Activated CD8-positive, alpha-beta T cell treated with anti-CD3 and anti-CD28 coated beads for 36 hours (primary cell): ENCODE data around the gene NOL4L. TPM values are rescaled to one million over a fixed set of nuclear protein-coding genes. Genes with fewer than 3 reads are reported as not detected.

ENCODE experiments used
- ATAC-seq: fragments of 200-7000 bp; cut with Tn5 transposase; one replicate; pipeline ENCODE4 v1.10.0; 2021; ENCODE audit warnings: mild to moderate bottlenecking, moderate library complexity
- CTCF ChIA-PET: fragments of 350-600 bp; sonication (Branson Sonifier 250); formaldehyde crosslinking; loops from one replicate; lab custom pipeline; 2021; ENCODE audit warnings: antibody characterized with exemption; lab: Charles Lee
- POLR2A ChIA-PET: fragments of 350-600 bp; sonication (Branson Sonifier 250); formaldehyde crosslinking; loops from one replicate; lab custom pipeline; 2021; ENCODE audit warnings: antibody characterized with exemption; lab: Charles Lee
- DNase-seq: peaks from one replicate; pipeline ENCODE4 v3.0.0-alpha.2; 2020
- H3K27ac Mint-ChIP-seq: one replicate; pipeline ENCODE4 v1.8.0; 2021; ENCODE audit warnings: mild to moderate bottlenecking, mixed read lengths
- H3K27me3 Mint-ChIP-seq: one replicate; pipeline ENCODE4 v1.8.0; 2021; ENCODE audit warnings: mixed read lengths
- H3K36me3 Mint-ChIP-seq: one replicate; pipeline ENCODE4 v1.8.0; 2021; ENCODE audit warnings: low read depth, mixed read lengths
- H3K4me1 Mint-ChIP-seq: one replicate; pipeline ENCODE4 v1.8.0; 2021; ENCODE audit warnings: low read depth, mixed read lengths
- H3K4me3 Mint-ChIP-seq: one replicate; pipeline ENCODE4 v1.8.0; 2021; ENCODE audit warnings: mild to moderate bottlenecking, moderate library complexity, mixed read lengths
- H3K9me3 Mint-ChIP-seq: one replicate; pipeline ENCODE4 v1.8.0; 2021; ENCODE audit warnings: mixed read lengths
- intact Hi-C: fragments of 100-400 bp; cut with micrococcal nuclease; formaldehyde crosslinking; loops from one replicate; pipeline ENCODE4 v1.10.0; 2022
- total RNA-seq, 2 experiments: library from RNA; stranded (reverse); gene quantifications; one replicate each; pipeline ENCODE4 v1.2.3, GENCODE V29; 2021
- TF ChIP-seq, protein P1 (sequence below): fragments of 200-600 bp; IDR thresholded peaks from one replicate; pipeline ENCODE4 v1.8.0; 2022; ENCODE audit warnings: antibody characterized with exemption, mild to moderate bottlenecking

The NOL4L gene
- total RNA-seq, 2 experiments from 2014 or later = 23.3 to 23.9 TPM

DNA sequence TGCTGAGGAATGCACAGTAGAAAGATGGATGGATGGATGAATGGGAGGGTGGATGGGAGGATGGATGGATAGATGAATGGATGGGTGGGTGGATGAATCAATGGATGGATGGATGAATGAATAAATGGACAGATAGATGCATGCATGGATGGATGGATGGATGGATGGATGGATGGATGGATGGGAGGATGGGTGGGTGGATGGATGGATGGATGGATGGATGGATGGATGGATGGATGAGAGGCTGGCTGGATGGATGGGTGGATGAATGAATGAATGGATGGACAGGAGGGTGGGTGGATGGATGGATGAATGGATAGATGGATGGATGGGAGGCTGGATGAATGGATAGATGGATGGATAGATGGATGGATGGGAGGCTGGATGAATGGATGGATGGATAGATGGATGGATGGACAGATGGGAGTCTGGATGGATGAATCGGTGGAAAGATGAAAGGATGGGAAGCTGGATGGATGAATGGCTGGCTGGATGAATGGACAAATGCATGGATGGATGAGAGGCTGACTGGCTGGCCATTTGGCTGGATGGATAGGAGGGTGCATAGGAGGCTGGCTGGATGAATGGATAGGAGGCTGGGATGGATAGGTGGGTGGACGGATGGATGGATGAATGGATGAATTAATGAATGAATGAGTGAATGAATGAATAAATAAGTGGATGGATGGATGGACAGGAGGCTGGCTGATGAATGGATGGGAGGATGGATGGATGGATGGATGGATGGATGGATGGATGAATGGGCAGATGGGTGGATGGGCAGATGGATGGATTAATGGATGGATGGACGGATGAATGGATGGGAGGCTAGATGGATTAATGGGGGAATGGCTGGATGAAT is 28.3 kb upstream of the NOL4L start:
- ATAC-seq (no peak), DNase-seq (no peak)
- Mint-ChIP-seq H3K27ac (no peak overlapping the region), H3K27me3 (no peaks in the 10 kb centered on the region), H3K4me3 (no peak overlapping the region), H3K36me3 (no peaks in the 10 kb centered on the region), H3K4me1 (peaks cover 2% of the 10 kb centered on the region), H3K9me3 (no peaks in the 10 kb centered on the region)
- POLR2A ChIA-PET = no interaction called here
- intact Hi-C loops = no loop called here
- CTCF ChIA-PET = no interaction called here
- TF ChIP-seq, protein P1, sequence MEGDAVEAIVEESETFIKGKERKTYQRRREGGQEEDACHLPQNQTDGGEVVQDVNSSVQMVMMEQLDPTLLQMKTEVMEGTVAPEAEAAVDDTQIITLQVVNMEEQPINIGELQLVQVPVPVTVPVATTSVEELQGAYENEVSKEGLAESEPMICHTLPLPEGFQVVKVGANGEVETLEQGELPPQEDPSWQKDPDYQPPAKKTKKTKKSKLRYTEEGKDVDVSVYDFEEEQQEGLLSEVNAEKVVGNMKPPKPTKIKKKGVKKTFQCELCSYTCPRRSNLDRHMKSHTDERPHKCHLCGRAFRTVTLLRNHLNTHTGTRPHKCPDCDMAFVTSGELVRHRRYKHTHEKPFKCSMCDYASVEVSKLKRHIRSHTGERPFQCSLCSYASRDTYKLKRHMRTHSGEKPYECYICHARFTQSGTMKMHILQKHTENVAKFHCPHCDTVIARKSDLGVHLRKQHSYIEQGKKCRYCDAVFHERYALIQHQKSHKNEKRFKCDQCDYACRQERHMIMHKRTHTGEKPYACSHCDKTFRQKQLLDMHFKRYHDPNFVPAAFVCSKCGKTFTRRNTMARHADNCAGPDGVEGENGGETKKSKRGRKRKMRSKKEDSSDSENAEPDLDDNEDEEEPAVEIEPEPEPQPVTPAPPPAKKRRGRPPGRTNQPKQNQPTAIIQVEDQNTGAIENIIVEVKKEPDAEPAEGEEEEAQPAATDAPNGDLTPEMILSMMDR = no peak

DNA sequence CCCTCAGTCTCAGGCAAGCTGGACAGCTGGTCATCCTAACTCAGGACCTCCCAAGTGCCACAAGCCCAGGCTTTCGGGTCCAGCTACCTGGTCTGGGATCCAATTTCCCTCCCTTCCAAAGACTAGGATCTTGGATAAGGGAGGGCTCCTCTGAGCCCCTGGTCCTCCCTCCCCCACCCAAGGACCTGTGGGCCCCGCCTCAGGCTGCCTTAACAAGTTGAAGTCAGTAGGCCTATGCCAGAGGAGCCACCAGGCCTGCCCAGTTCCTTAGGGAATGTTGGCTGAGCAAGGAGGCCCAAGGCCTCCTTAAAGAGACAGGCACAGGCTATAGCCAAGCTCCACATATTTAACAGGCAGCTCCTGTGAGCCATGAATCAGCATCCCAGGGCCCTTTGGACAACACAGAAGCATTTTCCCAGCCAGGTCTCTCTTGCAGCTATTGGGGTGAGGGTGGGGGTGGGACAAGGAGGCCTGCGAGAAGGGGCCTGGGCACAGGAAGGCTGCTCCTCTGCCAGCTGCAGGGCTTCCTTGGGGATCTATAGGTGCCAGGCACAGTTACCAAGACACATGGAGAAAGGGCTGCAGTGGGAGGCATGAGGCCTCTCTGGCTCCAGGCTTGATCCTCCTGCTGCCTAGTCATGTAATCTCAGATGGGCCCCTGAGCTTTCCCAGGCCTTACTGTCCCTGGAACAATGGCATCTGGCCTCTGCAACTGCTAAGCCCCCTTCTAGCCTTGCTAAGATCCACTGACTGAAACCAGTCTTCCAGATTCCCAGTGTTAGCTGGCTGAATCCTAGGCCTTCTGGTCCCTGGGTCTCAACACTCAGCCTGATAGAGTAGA is 27.4 kb upstream of the NOL4L start:
- DNase-seq (no peak), ATAC-seq (no peak)
- Mint-ChIP-seq H3K9me3 (no peaks in the 10 kb centered on the region), H3K27me3 (no peaks in the 10 kb centered on the region), H3K4me3 (no peak overlapping the region), H3K4me1 (peaks cover 2% of the 10 kb centered on the region), H3K27ac (no peak overlapping the region), H3K36me3 (no peaks in the 10 kb centered on the region)
- CTCF ChIA-PET = interaction anchor here (1.0 to 2.1 kb wide), 4 partner anchors 26 to 91 kb away, joined by 3 to 10 read pairs (median 4); no protein-coding TSS in a partner anchor
- intact Hi-C loops = no loop called here
- POLR2A ChIA-PET = no interaction called here
- TF ChIP-seq, protein P1 = no peak

DNA sequence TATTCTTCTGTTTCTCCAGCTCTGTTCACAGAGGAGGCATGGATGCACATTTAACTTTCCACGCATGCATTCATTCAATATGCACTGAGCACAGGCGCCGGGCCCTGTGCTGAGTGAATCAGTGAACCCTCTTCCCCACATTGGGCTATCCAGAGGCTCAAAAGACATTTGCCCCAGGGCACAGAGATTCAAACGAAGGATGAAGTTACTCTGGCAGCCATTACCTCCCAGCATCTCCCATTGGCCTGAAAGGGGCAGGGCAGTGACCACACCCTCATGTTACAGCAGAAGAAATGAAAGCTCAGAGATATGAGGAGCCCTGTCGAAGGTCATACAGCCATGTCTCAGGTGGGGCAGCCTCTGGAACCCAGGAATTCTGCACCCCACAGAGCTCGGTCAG is 26.7 kb upstream of the NOL4L start:
- POLR2A ChIA-PET = interaction anchor here (1.0 to 1.4 kb wide), 3 partner anchors 11 to 16 kb away, joined by 3 to 4 read pairs (median 3); no protein-coding TSS in a partner anchor
- CTCF ChIA-PET = interaction anchor here (1.0 to 2.1 kb wide), 4 partner anchors 25 to 90 kb away, joined by 3 to 10 read pairs (median 4); no protein-coding TSS in a partner anchor
- ATAC-seq = no peak
- TF ChIP-seq, protein P1 = no peak
- Mint-ChIP-seq H3K36me3 (no peaks in the 10 kb centered on the region), H3K4me3 (no peak overlapping the region), H3K27ac (no peak overlapping the region), H3K27me3 (no peaks in the 10 kb centered on the region), H3K4me1 (peaks cover 2% of the 10 kb centered on the region), H3K9me3 (no peaks in the 10 kb centered on the region)
- no peak for DNase-seq
- intact Hi-C loops = no loop called here

DNA sequence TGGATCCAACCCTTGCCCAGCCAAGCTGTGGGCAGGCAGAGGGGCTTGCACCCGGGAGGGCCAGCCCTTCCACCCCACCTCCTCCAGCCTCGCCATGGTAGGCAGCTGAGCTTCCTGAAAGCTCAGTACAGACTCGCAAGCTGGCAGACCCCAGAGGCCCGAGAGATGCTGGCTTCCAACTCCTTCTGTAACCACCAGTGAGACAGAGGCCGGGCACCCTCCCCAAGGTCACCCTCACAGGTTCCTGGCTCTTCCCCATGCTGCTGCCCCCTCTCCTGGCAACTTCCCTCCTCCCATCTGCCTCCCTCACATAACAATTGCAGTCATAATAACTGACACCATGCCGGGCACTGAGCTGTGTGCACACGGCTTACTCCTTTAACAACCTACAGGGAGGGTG is 26.2 kb upstream of the NOL4L start:
- H3K27me3 Mint-ChIP-seq = no peaks in the 10 kb centered on the region
- ChIA-PET POLR2A (interaction anchor here (1.0 to 1.4 kb wide), 3 partner anchors 10 to 16 kb away, joined by 3 to 4 read pairs (median 3); no protein-coding TSS in a partner anchor), CTCF (interaction anchor here (1.0 to 2.1 kb wide), 4 partner anchors 25 to 89 kb away, joined by 3 to 10 read pairs (median 4); no protein-coding TSS in a partner anchor)
- DNase-seq (no peak), ATAC-seq (no peak)
- intact Hi-C loops = no loop called here
- peaks cover 2% of the 10 kb centered on the region for H3K4me1 Mint-ChIP-seq
- no peaks in the 10 kb centered on the region for H3K9me3 Mint-ChIP-seq
- H3K27ac Mint-ChIP-seq = no peak overlapping the region
- H3K4me3 Mint-ChIP-seq = no peak overlapping the region
- TF ChIP-seq, protein P1 = no peak
- no peaks in the 10 kb centered on the region for H3K36me3 Mint-ChIP-seq
